Measurements from ENCODE around the gene TRPT1.
"Not testable (repeated sequence)": the region's sequence is repeated elsewhere in the genome, so short reads cannot be mapped to it uniquely, and the experiment has no call there.

Gene TRPT1

DNA sequence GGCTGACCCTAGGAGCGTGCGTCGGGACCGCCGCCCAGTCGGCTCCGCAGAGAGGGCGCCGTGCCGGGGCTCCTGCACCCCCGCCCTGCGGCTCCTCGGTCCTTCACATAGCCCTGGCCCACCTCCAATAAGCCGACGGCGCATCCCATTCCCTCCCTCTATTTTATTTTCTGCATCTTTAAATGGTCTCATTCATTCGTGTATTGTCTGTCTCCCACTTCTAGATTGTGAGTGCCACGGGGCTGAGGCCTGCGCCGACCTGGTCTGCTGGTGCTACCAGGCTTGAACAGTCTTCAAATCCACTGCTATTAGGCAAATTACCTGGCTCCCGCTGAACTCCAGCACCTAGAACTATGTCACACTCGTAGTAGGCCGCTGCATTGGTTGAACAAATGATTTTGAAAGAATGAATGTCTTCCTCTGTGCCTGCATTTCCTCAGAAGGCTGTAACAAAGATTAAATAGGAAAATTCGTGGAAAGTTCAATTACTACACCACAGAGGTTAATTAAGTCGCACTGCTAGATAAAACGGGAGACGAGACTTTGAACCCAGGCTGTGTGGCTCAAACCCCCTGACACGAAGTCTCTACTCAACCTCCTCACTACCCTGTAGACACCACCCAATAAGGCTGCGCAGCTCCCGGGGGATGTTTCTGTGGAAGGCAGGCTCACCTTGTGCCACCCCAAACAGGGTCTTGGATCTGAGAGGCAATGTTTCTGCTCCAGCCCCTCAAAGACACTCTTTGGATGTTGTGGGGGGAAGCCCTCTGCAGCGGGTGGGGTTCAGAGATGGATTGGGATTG lies 21.9 kb upstream of the TRPT1 start:
- Histone ChIP-seq H3K4me2 (ENCODE audit: low read length) (peak overlapping the region; percentile 32), H3K79me1 (ENCODE audit: low read length) (peaks cover 9% of the 10 kb centered on the region), H3K56ac (ENCODE audit: low read length) (peak overlapping the region; percentile 77), H3K4me1 (ENCODE audit: control insufficient read depth, low read depth, low read length) (peaks cover 12% of the 10 kb centered on the region), H3K27me3 (ENCODE audit: insufficient read depth, low read length, poor library complexity) (no peaks in the 10 kb centered on the region), H3K36me3 (ENCODE audit: control insufficient read depth, insufficient read depth, low read length) (peaks cover 1% of the 10 kb centered on the region), H3K9ac (ENCODE audit: low read length) (peak overlapping the region; percentile 69), H4K5ac (ENCODE audit: low read length) (no peak overlapping the region), H3K23ac (ENCODE audit: low read length) (no peak overlapping the region), H4K8ac (ENCODE audit: low read depth, low read length) (no peak overlapping the region), H2BK5ac (ENCODE audit: low read length) (no peak overlapping the region), H3K18ac (ENCODE audit: low read length) (peak overlapping the region; percentile 15), H3K4me3 (ENCODE audit: low read length) (no peak overlapping the region), H3K4ac (ENCODE audit: low read depth, low read length) (peak overlapping the region; percentile 59), H3K79me2 (ENCODE audit: control insufficient read depth, insufficient read depth, low read length) (peaks cover 30% of the 10 kb centered on the region), H3K27ac (ENCODE audit: low read depth, low read length) (no peak overlapping the region), H2BK15ac (replicated peaks; ENCODE audit: low read depth) (no peak overlapping the region), H2AK5ac (ENCODE audit: low read length) (peak overlapping the region; percentile 92), H2BK120ac (ENCODE audit: low read depth, low read length) (no peak overlapping the region)
- no peak for DNase-seq
- WGBS (ENCODE audit: extremely low coverage, insufficient coverage, low lambda C conversion rate), result no CpG with 5 or more reads among the region's 31 CpGs

DNA sequence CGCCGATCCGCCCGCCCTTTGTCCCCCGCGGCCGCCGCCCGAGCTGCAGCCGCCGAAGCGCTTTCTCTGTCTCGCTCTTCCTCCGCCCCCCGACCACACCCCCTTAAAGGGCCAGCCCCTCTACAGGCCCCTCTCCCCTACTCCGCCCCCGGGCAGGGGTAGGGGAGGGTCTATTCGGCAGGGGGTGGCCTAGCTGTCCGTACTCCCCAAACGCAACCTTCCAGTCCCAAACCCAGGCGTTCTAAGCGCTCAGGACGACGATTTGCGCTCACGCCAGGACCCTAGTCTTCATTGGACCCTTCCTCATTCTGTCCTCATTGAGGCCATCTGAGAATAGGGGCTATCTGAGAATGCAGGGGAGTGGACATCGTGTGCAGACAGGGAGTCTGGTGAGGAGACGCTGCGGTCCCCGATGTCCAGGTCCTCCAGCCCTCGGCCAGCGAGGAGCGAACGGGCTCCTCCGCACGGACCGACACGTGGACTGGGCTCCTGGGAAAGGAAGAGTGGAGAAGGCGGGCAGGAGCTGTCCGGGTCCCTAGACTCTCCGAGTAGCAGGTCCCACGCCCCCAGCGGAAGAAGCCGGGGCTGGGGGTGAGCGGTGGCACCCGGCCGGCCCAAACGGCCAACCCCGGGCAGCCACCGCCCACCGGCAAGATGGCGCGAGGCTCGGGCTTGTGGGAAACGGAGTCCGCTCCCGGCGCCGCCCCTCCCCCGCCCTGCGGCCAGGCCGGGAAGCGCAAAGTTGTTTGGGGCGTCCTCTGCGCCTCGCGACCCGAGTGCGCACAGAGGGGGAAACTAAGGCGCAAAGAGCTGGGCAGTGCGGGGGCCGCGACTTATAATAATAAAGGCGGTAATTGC lies 21.1 kb upstream of the TRPT1 start, which contains the start of gene PPP1R14B:
Gene PPP1R14B, minus strand, starts transcription at position 73 of the 858 bp plus-strand sequence. CDS start 270 bp downstream, outside the sequence.
- peak within 1 kb of the TSS; percentile 93 for H3K4me2 ChIP-seq (ENCODE audit: low read length)
- H4K5ac ChIP-seq (ENCODE audit: low read length), result no peak within 1 kb of the TSS
- peak within 1 kb of the TSS; percentile 0 for H2BK120ac ChIP-seq (ENCODE audit: low read depth, low read length)
- peaks cover 11% of the 10 kb centered on the region for H3K79me1 ChIP-seq (ENCODE audit: low read length)
- H3K56ac ChIP-seq (ENCODE audit: low read length), result peak within 1 kb of the TSS; percentile 98
- H3K23ac ChIP-seq (ENCODE audit: low read length), result peak within 1 kb of the TSS; percentile 75
- H3K79me2 ChIP-seq (ENCODE audit: control insufficient read depth, insufficient read depth, low read length), result peaks cover 28% of the 10 kb centered on the region
- H3K36me3 ChIP-seq (ENCODE audit: control insufficient read depth, insufficient read depth, low read length), result peaks cover 1% of the 10 kb centered on the region
- DNase-seq, result peak; percentile 96
- peak within 1 kb of the TSS; percentile 95 for H3K9ac ChIP-seq (ENCODE audit: low read length)
- H3K18ac ChIP-seq (ENCODE audit: low read length), result peak within 1 kb of the TSS; percentile 15
- peak within 1 kb of the TSS; percentile 94 for H3K4me3 ChIP-seq (ENCODE audit: low read length)
- peak within 1 kb of the TSS; percentile 59 for H3K27ac ChIP-seq (ENCODE audit: low read depth, low read length)
- peak within 1 kb of the TSS; percentile 86 for H2AK5ac ChIP-seq (ENCODE audit: low read length)
- H3K4ac ChIP-seq (ENCODE audit: low read depth, low read length), result peak within 1 kb of the TSS; percentile 50
- H3K27me3 ChIP-seq (ENCODE audit: insufficient read depth, low read length, poor library complexity), result no peaks in the 10 kb centered on the region
- no peak within 1 kb of the TSS for H4K8ac ChIP-seq (ENCODE audit: low read depth, low read length)
- no CpG with 5 or more reads among the region's 74 CpGs for WGBS (ENCODE audit: extremely low coverage, insufficient coverage, low lambda C conversion rate)
- no peak within 1 kb of the TSS for H2BK15ac ChIP-seq (replicated peaks; ENCODE audit: low read depth)
- peaks cover 12% of the 10 kb centered on the region for H3K4me1 ChIP-seq (ENCODE audit: control insufficient read depth, low read depth, low read length)
- H2BK5ac ChIP-seq (ENCODE audit: low read length), result peak within 1 kb of the TSS; percentile 73

DNA sequence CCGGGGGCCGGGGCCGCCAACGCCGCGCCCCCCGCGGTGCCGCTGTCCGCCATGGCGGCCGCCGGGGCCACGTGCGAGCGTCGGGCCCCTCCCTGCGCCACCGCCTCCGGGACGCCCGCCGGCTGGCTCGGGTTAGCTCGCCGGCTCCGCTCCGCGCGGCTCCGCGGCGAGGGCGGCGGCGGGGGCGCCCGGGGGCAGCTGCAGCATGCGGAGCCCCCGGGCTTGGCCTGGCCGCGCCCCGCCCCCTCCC lies 20.6 kb upstream of the TRPT1 start:
- not testable (repeated sequence) for H2BK15ac ChIP-seq (replicated peaks; ENCODE audit: low read depth); H4K8ac ChIP-seq (ENCODE audit: low read depth, low read length); H4K5ac ChIP-seq (ENCODE audit: low read length); H3K23ac ChIP-seq (ENCODE audit: low read length); DNase-seq; H2BK5ac ChIP-seq (ENCODE audit: low read length); H3K4me2 ChIP-seq (ENCODE audit: low read length); H3K27me3 ChIP-seq (ENCODE audit: insufficient read depth, low read length, poor library complexity); H3K36me3 ChIP-seq (ENCODE audit: control insufficient read depth, insufficient read depth, low read length); H2BK120ac ChIP-seq (ENCODE audit: low read depth, low read length); H2AK5ac ChIP-seq (ENCODE audit: low read length); H3K79me1 ChIP-seq (ENCODE audit: low read length)
- peak overlapping the region; percentile 94 for H3K4me3 ChIP-seq (ENCODE audit: low read length)
- peak overlapping the region; percentile 98 for H3K56ac ChIP-seq (ENCODE audit: low read length)
- H3K79me2 ChIP-seq (ENCODE audit: control insufficient read depth, insufficient read depth, low read length), result peaks cover 23% of the 10 kb centered on the region
- peak overlapping the region; percentile 95 for H3K9ac ChIP-seq (ENCODE audit: low read length)
- peak overlapping the region; percentile 22 for H3K27ac ChIP-seq (ENCODE audit: low read depth, low read length)
- H3K18ac ChIP-seq (ENCODE audit: low read length), result peak overlapping the region; percentile 15
- H3K4ac ChIP-seq (ENCODE audit: low read depth, low read length), result peak overlapping the region; percentile 44
- peaks cover 12% of the 10 kb centered on the region for H3K4me1 ChIP-seq (ENCODE audit: control insufficient read depth, low read depth, low read length)
- WGBS (ENCODE audit: extremely low coverage, insufficient coverage, low lambda C conversion rate), result no CpG with 5 or more reads among the region's 43 CpGs

DNA sequence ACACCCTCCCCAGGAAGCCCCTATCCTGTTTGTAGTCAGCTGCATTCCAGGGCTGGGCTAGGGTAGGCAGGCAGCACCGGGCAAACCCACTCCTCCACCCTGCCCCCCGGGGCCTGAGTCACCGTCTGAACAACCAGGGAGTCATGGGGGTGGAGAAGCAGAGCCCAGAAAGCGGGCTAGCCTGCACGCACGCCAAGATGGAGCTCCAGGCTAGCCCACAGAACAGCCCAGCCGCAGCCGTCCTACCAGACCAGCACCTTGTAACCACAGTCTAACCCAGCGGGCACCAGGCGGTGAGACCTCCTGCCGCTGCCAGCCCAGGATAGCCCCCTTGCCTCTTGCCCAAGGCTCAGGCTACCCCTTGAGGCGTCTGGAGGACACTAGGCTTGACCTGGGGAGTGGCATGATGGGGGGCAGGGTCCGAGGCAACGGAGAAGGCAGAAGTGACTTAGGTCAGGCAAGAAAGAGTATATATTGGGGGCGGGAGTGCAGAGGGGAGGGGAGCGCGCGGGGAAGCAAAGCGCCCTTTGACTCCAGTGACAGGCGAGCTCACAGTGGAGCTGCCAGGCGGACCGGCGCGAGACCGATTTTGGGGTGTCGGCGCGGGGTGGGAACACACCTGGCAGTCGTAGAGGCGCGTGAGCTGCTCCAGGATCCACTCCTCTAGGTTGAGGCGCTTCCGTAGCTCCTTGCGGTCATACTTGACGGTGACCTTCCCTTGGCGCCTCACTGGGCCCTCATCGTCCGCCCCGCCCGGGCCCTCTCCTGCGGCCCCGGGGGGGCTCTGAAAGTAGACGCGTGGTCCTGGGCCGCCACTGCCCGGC lies 20.0 kb upstream of the TRPT1 start:
- peaks cover 23% of the 10 kb centered on the region for H3K79me2 ChIP-seq (ENCODE audit: control insufficient read depth, insufficient read depth, low read length)
- peak overlapping the region; percentile 15 for H3K18ac ChIP-seq (ENCODE audit: low read length)
- H2AK5ac ChIP-seq (ENCODE audit: low read length), result peak overlapping the region; percentile 86
- no peak overlapping the region for H2BK15ac ChIP-seq (replicated peaks; ENCODE audit: low read depth)
- DNase-seq, result peak; percentile 91
- no CpG with 5 or more reads among the region's 46 CpGs for WGBS (ENCODE audit: extremely low coverage, insufficient coverage, low lambda C conversion rate)
- H3K36me3 ChIP-seq (ENCODE audit: control insufficient read depth, insufficient read depth, low read length), result peaks cover 1% of the 10 kb centered on the region
- H2BK5ac ChIP-seq (ENCODE audit: low read length), result peak overlapping the region; percentile 64
- H3K27ac ChIP-seq (ENCODE audit: low read depth, low read length), result peak overlapping the region; percentile 46
- peak overlapping the region; percentile 94 for H3K4me3 ChIP-seq (ENCODE audit: low read length)
- peak overlapping the region; percentile 75 for H3K23ac ChIP-seq (ENCODE audit: low read length)
- H4K8ac ChIP-seq (ENCODE audit: low read depth, low read length), result no peak overlapping the region
- no peak overlapping the region for H4K5ac ChIP-seq (ENCODE audit: low read length)
- H3K27me3 ChIP-seq (ENCODE audit: insufficient read depth, low read length, poor library complexity), result no peaks in the 10 kb centered on the region
- peak overlapping the region; percentile 98 for H3K56ac ChIP-seq (ENCODE audit: low read length)
- H3K4ac ChIP-seq (ENCODE audit: low read depth, low read length), result peak overlapping the region; percentile 44
- peak overlapping the region; percentile 35 for H3K4me2 ChIP-seq (ENCODE audit: low read length)
- H3K79me1 ChIP-seq (ENCODE audit: low read length), result peaks cover 7% of the 10 kb centered on the region
- peak overlapping the region; percentile 95 for H3K9ac ChIP-seq (ENCODE audit: low read length)
- peaks cover 12% of the 10 kb centered on the region for H3K4me1 ChIP-seq (ENCODE audit: control insufficient read depth, low read depth, low read length)
- peak overlapping the region; percentile 0 for H2BK120ac ChIP-seq (ENCODE audit: low read depth, low read length)

DNA sequence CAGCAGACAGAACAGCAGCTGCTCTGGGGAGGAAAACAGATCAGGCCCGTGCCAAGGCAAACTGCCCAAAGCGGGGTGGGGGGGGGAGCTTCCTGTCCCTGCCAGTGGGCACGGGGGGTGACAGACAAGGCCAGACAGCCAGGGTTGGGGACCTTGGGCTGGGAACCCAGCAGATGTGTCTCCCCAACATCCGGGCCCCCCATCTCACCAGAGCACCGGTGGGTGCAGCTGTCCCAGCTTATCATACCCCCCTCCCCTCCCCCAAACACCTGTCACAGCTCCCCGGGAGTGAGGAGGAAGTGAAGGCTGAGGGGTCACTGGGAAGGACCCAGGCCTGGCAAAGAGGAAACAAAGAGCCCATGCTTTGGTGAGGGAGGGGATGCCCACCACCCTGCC lies 19.4 kb upstream of the TRPT1 start:
- H4K8ac ChIP-seq (ENCODE audit: low read depth, low read length), result no peak overlapping the region
- peaks cover 14% of the 10 kb centered on the region for H3K4me1 ChIP-seq (ENCODE audit: control insufficient read depth, low read depth, low read length)
- H3K27me3 ChIP-seq (ENCODE audit: insufficient read depth, low read length, poor library complexity), result no peaks in the 10 kb centered on the region
- H3K56ac ChIP-seq (ENCODE audit: low read length), result peak overlapping the region; percentile 98
- no peak overlapping the region for H3K4ac ChIP-seq (ENCODE audit: low read depth, low read length)
- H2BK15ac ChIP-seq (replicated peaks; ENCODE audit: low read depth), result no peak overlapping the region
- peak overlapping the region; percentile 94 for H3K4me3 ChIP-seq (ENCODE audit: low read length)
- no peak overlapping the region for H2BK5ac ChIP-seq (ENCODE audit: low read length)
- no peak overlapping the region for H4K5ac ChIP-seq (ENCODE audit: low read length)
- H3K27ac ChIP-seq (ENCODE audit: low read depth, low read length), result no peak overlapping the region
- H2BK120ac ChIP-seq (ENCODE audit: low read depth, low read length), result no peak overlapping the region
- no peak overlapping the region for H2AK5ac ChIP-seq (ENCODE audit: low read length)
- peaks cover 23% of the 10 kb centered on the region for H3K79me2 ChIP-seq (ENCODE audit: control insufficient read depth, insufficient read depth, low read length)
- peak overlapping the region; percentile 35 for H3K4me2 ChIP-seq (ENCODE audit: low read length)
- no peak overlapping the region for H3K18ac ChIP-seq (ENCODE audit: low read length)
- WGBS (ENCODE audit: extremely low coverage, insufficient coverage, low lambda C conversion rate), result no CpG with 5 or more reads among the region's 6 CpGs
- no peak for DNase-seq
- H3K36me3 ChIP-seq (ENCODE audit: control insufficient read depth, insufficient read depth, low read length), result peaks cover 1% of the 10 kb centered on the region
- peak overlapping the region; percentile 95 for H3K9ac ChIP-seq (ENCODE audit: low read length)
- H3K79me1 ChIP-seq (ENCODE audit: low read length), result peaks cover 7% of the 10 kb centered on the region
- H3K23ac ChIP-seq (ENCODE audit: low read length), result peak overlapping the region; percentile 75

Data from mesendoderm (in vitro differentiated cells).